Measurements from ENCODE around the gene NTRK2. TPM values are rescaled to one million over a fixed set of nuclear protein-coding genes. Genes with fewer than 3 reads are reported as not detected.

The NTRK2 gene
- total and polyA plus RNA-seq, 10 of the 15 experiments (the other 5 are each of a cell fraction or from before 2014, with no cell fraction given) = 0.42 to 4.6 (median 0.65) TPM

DNA sequence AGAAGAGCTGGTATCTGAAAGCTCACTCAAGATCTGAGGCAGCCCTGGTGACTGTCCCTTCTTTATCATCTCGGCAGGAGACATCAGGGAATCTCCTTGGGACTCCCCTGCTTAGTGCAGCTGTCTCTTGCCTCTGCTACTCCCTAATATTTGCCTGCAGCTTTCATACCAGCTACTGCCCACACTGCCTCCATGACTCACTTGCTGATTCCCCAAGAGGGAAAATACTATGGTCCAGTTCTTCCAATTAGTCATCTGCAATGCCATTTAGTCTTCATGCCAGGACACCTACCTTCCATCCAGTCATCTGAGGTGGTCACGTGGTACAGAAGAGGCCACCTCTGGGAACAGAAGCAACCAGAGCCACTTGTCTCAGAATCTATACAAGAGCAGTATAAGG lies 270.8 kb downstream of the NTRK2 start:
- Histone ChIP-seq H3K36me3 (ENCODE audit: control insufficient read depth in 2 of 2, insufficient read depth in 2 of 2, low read length in 1 of 2) (no peaks in the 10 kb centered on the region), H3K27ac (ENCODE audit: control insufficient read depth, insufficient read depth) (no peak overlapping the region), H2AFZ (ENCODE audit: control insufficient read depth, low read depth, low read length) (no peak overlapping the region), H3K4me1 (ENCODE audit: control insufficient read depth, insufficient read depth, low read length) (0 out of 2 replicates have a peak, but pooled peaks cover 2% of the 10 kb centered on the region), H4K20me1 (ENCODE audit: control insufficient read depth, insufficient read depth) (no peaks in the 10 kb centered on the region), H3K27me3 (replicated peaks in 1 of 2; ENCODE audit: control insufficient read depth in 2 of 2, insufficient read depth in 2 of 2, low read length in 1 of 2) (no peaks in the 10 kb centered on the region; a peak in 1 of 4 replicates), H3K79me2 (ENCODE audit: control insufficient read depth, insufficient read depth, low read length) (no peaks in the 10 kb centered on the region), H3K9me3 (replicated peaks; ENCODE audit: control insufficient read depth, insufficient read depth, low read length) (no peaks in the 10 kb centered on the region; the same call in 2 of the 3 replicates), H3K4me3 (no peak overlapping the region), H3K4me2 (ENCODE audit: control insufficient read depth, insufficient read depth) (no peak overlapping the region), H3K9ac (ENCODE audit: control insufficient read depth, insufficient read depth, low read length) (no peak overlapping the region)
- WGBS (ENCODE audit: insufficient coverage, insufficient replicate concordance, low lambda C conversion rate, missing lambda C conversion rate) = 0% methylated on average over 2 of the region's 2 CpGs
- ChIA-PET SMC1A (ENCODE audit: uncharacterized antibody, unreplicated experiment) (no interaction called here), RAD21 (ENCODE audit: unreplicated experiment) (no interaction called here), POLR2A (no interaction called here), CTCF (interaction anchor here (1.3 kb wide), 1 partner anchor 544 kb away, joined by 3 read pairs; no protein-coding TSS in a partner anchor)
- ATAC-seq = no peak
- in situ Hi-C loops (cut with MboI) = loop anchor here (10.0 kb wide), 1 partner anchor 265 kb away; no protein-coding TSS in a partner anchor
- intact Hi-C loops (cut with micrococcal nuclease; ENCODE audit: unreplicated experiment) = no loop called here
- DNase-seq (ENCODE audit: low read depth, low spot score) = no peak
- FAIRE-seq = no peak
- TF ChIP-seq ZNF207 (IDR thresholded peaks at IDR 0.05; ENCODE audit: borderline replicate concordance) (no peak), RAD51 (IDR thresholded peaks at IDR 0.05) (peak; percentile 56; the same call in 1 of the 2 replicates)
- no TSS peak for BruUV-seq (replicated peaks)

DNA sequence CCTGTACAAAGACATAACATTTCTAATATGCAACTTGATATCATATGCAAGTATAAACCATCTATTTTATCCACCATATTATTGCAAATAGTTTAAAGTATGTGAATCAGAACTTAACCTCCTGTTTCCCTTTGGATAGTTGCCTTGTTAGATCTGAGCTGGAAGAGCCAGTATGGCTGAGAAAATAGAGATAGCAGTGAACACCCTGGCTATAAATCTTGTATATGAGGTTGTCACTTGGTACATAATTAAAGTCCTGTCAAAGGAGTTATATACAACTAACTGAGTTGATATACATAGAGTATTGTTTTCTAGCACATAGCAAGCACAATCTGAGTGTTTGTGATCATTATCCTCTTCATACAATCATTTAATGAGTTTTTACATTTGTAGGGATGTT lies 272.3 kb downstream of the NTRK2 start:
- BruUV-seq (replicated peaks) = no TSS peak
- TF ChIP-seq NFXL1 (IDR thresholded peaks at IDR 0.05; ENCODE audit: borderline replicate concordance) (no peak), MEF2A (IDR thresholded peaks at IDR 0.05; ENCODE audit: insufficient read depth, low read depth, low read length) (no peak)

More for the DNA sequence above, 272.3 kb downstream of the NTRK2 start:
- no peak overlapping the region for H3K9ac ChIP-seq (ENCODE audit: control insufficient read depth, insufficient read depth, low read length)
- FAIRE-seq (no peak), DNase-seq (ENCODE audit: low read depth, low spot score) (no peak), ATAC-seq (no peak)
- RAD21 ChIA-PET (ENCODE audit: unreplicated experiment) = no interaction called here
- no peak overlapping the region for H2AFZ ChIP-seq (ENCODE audit: control insufficient read depth, low read depth, low read length)
- H3K27ac ChIP-seq (ENCODE audit: control insufficient read depth, insufficient read depth) = no peak overlapping the region
- no peaks in the 10 kb centered on the region for H3K79me2 ChIP-seq (ENCODE audit: control insufficient read depth, insufficient read depth, low read length)
- CTCF ChIA-PET = no interaction called here
- no peaks in the 10 kb centered on the region for H3K36me3 ChIP-seq (ENCODE audit: control insufficient read depth in 2 of 2, insufficient read depth in 2 of 2, low read length in 1 of 2)
- no peaks in the 10 kb centered on the region for H4K20me1 ChIP-seq (ENCODE audit: control insufficient read depth, insufficient read depth)
- in situ Hi-C loops (cut with MboI) = loop anchor here (10.0 kb wide), 1 partner anchor 267 kb away; no protein-coding TSS in a partner anchor
- no peaks in the 10 kb centered on the region; a peak in 1 of 4 replicates for H3K27me3 ChIP-seq (replicated peaks in 1 of 2; ENCODE audit: control insufficient read depth in 2 of 2, insufficient read depth in 2 of 2, low read length in 1 of 2)
- POLR2A ChIA-PET = no interaction called here
- H3K4me3 ChIP-seq = no peak overlapping the region
- no peaks in the 10 kb centered on the region; the same call in 2 of the 3 replicates for H3K9me3 ChIP-seq (replicated peaks; ENCODE audit: control insufficient read depth, insufficient read depth, low read length)
- intact Hi-C loops (cut with micrococcal nuclease; ENCODE audit: unreplicated experiment) = no loop called here
- H3K4me1 ChIP-seq (ENCODE audit: control insufficient read depth, insufficient read depth, low read length) = no peaks in the 10 kb centered on the region
- SMC1A ChIA-PET (ENCODE audit: uncharacterized antibody, unreplicated experiment) = interaction anchor here (1.2 kb wide), 1 partner anchor 10 kb away, joined by 7 read pairs; no protein-coding TSS in a partner anchor
- no peak overlapping the region for H3K4me2 ChIP-seq (ENCODE audit: control insufficient read depth, insufficient read depth)
